GM19468 (cell line): ENCODE data around the gene DYRK1A.
"Not testable (repeated sequence)": the region's sequence is repeated elsewhere in the genome, so short reads cannot be mapped to it uniquely, and the experiment has no call there.

Experiments
- ATAC-seq: cut with Tn5 transposase; IDR thresholded peaks from one replicate; pipeline ENCODE4 v1.9.1; 2021; ENCODE audit warnings: mild to moderate bottlenecking, moderate library complexity, moderate number of reproducible peaks; ENCODE audit not compliant: unreplicated experiment; ENCODE audit errors: extremely low read depth

The DYRK1A gene

DNA sequence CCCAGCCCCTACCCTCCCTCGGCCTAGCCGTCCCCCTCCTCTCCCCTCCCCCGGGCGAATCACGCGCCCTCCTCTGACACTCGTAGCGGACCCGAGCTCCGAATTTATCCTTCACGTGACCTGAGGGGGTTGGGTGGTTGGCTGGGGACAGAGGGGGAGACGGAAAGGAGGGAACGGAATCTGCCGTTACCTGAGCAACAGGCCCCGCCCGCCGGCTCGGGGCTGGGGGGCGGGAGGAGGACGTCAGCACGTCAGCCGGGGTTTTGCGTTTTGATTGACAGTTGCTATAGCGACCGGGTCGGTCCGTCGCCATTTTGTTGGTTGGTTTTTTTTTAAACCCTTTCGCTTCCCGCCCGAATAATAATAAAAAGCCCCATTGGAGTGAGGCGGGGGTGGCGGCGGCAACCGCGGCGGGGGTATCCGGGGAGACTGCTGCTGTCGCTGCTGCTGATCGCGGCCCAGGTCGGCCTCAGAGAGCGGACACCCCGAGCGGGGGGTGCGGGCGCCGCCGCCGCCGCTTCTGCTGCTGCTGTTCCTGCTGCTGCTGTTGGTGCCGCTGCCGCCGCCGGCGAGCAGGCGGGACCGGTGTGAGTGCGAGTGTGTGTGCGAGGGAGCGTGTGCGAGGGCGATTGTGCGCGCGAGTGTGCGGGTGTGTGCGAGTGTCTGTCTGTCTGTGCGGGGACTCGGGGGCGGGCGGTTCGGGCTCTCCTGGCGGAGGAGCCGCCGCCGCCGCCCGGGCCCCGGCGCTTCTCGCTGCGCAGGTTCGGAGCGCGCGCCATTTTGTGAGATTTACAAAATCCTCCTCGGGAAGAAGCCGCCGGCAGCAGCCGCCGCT, at the start of gene DYRK1A:
Gene DYRK1A (plus strand): TSS at position 292 of the 835 bp plus-strand sequence. CDS start 53,602 bp downstream, outside the sequence.
- ATAC-seq = peak; percentile 62

DNA sequence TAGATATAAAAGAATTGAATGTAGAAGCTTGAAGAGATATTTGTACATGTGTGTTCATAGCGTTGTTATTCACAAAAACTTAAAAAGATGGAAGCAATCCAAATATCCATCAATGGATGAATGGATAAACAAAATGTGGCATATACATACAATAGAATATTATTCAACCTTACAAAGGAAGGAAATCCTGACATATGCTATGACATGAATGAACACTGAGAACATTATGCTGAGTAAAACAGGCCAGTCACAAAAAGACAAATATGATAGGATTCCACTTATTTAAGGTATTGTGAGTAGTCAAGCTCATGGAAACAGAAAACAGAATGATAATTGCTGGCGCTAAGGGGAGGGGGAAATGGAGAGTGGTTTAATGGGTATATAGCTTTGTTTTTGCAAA, 47.0 kb upstream of the DYRK1A start:
- ATAC-seq = no peak

DNA sequence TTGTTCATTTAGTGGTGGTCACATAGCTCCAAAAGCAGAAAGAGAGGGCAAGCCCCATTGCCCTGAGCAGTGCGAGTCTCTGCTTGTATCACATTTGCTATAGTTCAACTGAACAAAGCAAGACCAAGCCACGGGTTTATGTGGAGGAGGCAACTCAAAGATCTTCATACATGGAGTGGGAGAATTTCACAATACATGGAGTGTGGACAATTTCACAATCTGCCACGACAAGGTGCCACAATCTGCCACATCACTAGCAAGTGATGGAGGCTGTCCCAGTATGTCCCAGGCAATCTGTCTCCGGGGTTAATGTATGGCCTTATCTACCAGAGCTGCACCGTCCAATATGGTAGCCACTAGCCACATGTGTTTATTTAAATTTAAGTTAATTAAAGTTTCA, 44.5 kb upstream of the DYRK1A start:
- ATAC-seq = no peak

DNA sequence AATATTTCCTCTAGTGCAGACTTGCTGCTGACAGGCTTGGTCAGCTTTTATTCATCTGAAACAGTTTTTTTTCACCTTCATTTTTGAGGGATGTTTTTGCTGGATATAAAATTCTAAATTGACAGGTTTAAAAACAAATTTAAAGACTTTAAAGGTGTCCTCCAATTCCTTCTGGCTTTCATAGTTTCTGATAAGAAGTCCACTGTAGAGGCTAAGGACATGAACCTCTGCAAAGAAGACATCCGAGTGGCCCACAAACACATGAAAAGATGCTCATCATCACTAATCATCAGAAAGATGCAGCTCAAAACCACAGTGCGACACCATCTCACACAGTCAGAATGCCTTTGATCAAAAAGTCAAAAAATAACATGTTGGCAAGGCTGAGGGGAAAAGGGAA, 42.0 kb upstream of the DYRK1A start:
- no peak for ATAC-seq

DNA sequence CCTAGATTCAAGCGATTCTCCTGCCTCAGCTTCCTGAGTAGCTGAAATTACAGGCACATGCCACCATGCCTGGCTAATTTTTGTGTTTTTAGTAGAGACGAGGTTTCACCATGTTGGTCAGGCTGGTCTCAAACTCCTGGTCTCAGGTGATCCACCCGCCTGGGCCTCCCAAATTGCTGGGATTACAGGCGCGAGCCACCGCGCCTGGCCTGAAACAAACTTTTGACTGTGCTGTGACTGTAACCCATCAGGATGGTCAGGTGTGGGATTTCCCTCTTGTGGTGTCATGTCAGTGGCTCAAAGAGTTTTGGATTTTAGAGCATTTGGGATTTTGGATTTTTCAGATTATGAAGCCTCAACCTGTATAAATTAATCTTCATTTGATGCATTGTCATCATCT, 38.4 kb upstream of the DYRK1A start:
- ATAC-seq = not testable (repeated sequence)

DNA sequence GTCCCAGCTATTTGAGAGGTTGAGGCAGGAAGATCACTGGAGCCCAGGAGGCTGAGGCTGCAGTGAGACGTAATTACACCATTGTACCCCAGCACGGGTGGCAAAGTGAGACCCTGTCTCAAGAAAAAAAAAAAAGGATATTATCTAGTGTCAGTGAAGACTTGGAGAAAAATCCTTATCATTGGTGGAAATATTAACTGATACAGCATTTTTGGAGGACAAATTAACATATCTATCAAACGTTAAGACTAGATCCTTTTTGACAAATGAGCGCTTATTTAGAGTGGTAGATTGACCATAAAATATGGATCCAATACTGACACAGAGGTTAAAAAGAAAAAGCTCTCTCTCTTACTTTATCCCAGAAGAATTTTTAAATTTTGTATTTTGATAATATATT, 35.2 kb upstream of the DYRK1A start:
- ATAC-seq = no peak

DNA sequence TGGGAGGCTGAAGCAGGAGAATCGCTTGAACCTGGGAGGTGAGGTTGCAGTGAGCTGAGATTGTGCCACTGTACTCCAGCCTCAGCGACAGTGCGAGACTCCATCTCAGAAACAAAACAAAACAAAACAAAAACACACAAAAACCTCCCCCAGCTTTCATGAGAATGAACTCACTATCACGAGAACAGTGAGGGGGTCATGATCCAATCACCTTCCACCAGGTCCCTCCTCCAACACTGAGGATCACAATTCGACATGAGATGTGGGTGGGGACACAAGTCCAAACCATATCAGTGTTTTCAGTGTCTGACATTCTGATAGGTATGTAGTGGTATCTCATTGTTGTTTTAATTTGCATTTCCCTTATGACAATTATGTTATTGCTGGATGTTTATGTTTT, 31.5 kb upstream of the DYRK1A start:
- no peak for ATAC-seq

DNA sequence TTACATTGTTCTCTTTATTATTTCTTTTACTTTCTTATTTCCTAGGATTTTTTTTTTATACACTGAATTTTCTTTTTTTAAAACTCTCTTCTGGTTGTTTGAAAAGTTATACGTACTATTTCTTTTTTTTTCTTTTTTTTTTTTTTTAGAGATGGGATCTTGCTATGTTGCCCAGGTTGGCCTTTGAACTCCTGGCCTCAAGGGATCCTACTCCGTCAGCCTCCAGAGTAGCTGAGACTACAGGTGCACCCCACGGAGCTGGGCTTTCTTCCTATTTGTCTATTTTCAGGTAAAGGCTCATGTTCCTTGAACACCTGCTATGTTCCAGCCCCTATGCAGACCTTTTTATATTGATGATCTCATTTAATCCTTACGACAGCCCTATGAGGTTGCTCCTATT, 29.4 kb upstream of the DYRK1A start:
- no peak for ATAC-seq

DNA sequence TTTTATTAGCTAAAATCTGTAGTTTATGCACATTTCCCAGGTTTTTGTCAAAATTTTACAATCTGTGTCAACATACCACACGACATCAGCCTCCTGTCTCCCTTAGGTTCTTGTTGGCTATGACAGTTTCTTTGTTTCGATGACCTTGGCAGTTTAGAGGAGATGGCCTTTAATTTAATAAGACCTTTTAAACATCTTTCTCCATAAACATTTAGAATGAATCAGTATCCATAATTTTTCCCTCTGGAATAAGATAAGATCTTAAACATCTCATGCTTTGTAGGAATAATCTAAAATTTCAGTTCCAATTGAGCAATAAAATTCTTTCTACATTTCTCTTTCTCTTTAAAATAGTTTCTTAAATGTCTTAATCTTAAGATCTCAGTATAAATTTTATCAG, 28.7 kb upstream of the DYRK1A start:
- no peak for ATAC-seq

DNA sequence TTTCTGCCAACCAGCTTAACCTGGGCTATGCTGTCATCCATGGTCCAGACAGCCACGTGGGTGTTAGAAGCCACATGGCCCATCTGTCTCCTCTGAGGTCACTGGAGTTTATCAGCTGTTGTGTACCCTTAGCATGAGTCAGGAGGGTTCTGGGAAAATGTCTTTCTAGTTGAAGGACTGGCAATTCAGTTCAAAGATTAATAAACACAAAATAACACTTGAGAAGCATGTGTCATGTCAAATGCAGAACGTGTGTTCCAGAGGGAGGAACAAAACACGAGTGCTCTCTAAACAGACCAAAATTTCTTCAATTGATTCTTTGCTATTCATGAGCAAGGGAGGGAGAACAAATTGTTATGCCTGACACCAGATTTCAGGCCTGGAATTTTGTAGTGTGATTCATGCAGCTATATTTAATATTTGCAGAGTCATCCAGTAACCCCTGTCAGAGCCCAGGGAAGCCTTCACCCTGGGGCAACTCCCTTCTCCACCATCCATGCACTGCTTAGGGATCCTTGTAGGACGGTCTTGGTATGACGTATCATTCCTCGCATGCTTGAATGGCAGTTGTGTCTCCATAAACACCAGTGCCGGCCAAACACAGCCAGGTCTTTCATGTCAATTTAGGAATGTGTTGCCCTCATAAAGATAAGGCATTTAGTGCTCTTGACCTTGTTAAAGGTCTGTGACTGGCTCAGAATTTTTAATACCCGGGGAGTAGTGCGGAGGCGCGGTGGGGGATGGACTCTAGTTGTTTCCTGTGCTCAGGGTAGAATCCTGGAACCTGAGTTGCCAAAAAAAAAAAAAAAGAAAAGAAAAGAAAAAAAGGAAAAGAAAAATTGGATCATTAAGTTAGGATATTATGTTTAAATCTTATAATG, 27.7 kb upstream of the DYRK1A start:
- ATAC-seq = no peak

DNA sequence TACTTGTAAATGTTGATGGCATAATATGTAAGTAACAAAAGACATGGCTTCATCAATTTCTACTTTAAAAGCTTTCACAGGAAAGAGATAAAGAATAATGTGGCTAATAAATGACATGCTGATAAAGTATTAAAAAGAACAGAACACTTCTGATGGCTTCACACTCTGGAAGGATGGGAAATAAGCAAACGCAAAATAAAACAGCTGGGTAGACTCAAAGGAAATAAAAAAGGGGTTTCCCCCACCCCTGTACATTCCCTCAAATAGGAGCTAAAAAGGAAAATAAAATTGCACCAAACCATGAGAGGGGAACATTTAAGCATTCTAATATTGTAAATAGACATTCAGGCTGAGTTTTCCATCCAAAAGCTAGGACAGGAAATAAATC, 27.0 kb upstream of the DYRK1A start:
- no peak for ATAC-seq

DNA sequence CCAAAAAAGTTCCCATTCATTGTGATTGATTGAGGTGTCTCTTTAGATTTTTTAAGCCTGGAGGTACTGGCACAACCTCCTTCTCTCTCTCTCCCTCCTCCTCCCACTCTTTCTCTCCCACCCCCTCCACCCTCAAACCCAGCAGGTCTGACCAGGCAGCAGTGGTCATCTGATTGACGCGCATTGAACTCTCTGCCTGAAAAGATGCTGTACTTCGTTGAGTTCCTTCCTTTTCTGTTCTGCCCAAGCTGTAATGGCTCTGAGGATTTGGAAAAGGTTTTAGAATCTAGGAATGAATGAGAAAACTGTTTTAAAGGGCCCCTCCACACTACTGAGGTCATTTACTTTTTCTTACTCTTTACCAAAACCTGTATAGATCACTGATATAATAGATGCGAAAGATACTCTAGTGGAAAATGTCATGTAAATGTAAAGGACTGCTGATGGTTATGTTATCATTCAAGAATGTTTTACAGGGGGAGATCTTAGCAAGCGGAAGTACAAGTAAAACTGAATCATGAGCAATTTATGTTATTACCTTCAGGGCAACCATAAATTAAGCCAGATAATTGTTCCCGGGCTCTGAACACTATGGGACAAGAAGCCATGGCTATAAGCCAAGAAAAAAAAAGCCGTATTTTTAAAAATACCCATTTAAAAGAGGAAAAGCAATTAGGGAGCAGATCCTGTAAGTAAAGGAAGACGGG, 25.2 kb upstream of the DYRK1A start:
- no peak for ATAC-seq

DNA sequence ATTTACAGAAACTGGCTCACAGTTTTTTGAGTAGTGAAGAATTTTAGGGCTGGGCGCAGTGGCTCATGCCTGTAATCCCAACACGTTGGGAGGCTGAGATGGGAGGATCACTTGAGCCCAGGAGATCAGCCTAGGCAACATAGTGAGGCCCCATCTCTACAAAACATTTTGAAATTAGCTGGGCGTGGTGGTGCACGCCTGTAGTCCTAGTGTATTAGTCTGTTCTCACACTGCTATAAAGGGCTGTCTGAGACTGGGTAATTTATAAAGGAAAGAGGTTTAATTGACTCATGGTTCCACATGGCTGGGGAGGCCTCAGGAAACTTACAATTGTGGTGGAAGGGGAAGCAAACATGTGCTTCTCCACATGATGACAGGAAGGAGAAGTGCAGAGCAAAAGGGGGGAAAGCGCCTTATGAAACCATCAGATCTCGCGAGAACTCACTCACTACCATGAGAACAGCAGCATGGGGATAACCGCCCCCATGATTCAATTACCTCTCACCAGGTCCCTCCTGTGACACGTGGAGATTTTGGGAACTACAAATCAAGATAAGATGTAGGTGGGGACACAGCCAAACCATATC, 24.4 kb upstream of the DYRK1A start:
- ATAC-seq = no peak

DNA sequence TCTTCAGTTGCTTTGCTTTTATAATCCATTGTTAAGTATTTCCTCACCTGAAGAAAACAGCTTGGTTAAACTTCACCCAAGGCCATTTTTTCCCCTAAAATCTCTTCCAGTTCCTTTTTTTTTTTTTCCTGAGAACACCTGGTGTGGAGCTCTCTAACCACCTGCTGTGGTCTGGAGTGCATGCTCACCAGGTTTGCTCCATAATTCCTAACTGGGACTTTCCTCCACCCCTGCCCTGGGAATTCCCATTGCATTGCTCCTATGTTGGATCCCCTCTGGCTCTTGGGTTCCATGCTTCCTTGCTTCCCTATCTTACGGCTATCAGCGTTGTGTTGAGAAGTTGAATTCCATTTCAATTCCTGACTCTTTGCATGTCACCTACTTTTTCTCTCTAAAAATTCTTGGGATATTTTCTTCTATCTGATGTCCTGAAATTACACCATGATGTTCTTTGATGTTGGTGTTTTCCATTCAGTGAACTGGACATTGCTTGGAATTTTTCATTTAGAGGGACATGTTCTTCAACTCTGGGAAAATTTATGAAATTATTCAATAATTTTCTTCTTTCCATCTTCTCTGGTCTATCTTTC, 19.6 kb upstream of the DYRK1A start:
- ATAC-seq = no peak

DNA sequence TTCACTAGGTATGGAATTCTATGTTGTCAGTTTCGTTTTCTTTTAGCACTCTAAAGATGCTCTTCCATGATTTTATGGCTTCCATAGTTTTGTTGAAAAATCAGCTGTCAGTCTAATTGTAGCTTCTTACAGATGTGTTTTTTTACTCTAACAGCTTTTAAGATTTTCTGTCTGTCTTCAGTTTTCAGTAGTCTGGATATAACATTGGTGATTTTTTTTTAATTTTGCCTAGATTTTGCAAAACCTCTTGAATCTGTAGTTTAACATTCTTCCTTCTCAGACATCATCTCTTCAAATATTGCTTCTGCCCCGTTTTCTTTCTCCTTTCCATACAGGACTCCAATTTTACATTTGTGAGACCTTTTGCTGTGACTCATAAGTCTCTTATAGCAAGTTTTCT, 17.9 kb upstream of the DYRK1A start:
- no peak for ATAC-seq

DNA sequence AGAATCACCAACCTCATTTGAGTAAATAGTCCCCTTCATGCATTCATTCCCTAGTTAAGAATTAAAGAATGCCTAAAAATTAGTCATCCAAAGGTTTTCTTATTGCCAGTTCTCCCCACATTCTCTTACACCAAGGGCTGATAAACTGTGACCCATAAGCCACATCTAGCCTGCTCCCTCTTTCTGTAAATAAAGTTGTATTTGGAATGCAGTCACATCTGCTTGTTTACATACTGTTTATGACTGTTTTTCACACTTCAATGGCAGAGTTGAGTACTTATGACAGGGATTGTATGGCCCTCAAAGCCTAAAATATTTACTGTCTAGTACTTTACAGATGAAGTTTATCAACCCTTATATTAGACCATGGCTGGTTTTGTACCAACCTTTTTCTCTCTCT, 16.1 kb upstream of the DYRK1A start:
- no peak for ATAC-seq

DNA sequence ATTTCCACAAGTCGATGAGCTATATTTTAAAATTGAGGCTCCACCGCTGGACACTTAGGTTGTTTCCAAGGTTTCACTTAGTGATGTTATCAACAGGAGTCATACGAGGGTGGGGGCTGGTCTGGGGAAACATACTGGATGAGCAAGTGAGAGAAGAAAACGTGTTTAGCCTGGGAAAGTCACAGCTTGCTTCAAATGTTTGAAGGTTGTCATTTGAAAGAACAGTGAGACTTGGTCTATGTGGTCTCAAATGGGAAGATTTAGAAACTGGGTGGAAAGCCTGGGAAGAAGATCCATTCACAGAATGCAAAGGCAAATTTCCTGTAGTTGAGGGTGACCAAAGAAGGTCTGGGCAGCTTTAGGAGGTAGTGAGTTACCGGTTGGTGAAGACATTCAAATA, 9.9 kb upstream of the DYRK1A start:
- ATAC-seq = no peak

DNA sequence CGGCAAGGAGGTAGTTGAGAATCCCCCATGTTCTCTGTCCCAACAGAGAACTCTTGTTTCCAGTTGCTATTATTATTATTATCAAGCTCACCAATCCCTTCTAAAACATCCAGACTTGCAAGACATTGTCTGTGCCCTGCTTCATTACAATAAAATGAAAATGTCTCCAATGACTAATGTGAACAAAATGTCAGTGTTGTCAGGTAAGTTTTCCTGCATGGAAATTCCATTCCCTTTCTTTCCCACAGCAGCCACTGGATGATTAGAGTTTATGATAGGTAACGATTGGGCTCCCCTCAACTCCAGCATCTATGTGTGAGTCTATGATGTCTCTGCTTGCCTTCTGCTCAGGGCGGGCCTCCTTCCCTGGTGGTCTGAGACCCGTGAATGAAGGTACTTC, 8.9 kb upstream of the DYRK1A start:
- ATAC-seq = no peak

DNA sequence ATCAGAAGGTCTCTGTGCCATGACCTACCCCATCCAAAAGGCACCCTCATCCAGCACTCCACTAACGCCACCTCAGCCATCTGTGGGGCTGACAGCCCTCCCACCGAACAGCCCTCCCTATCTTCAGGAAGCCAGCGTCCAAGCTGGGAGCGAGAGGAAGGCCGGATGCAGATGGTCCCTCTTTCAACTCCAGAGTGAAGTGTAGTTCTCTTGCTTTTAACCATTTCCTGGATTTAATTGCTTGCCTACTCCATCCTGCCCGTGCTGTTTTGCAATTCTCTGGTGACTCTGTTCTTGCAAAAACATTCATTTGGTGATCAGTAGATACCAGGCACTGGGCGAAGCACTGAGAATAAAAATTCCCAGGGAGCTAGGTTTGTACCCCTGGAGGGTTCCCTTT, 8.2 kb upstream of the DYRK1A start:
- ATAC-seq = no peak

DNA sequence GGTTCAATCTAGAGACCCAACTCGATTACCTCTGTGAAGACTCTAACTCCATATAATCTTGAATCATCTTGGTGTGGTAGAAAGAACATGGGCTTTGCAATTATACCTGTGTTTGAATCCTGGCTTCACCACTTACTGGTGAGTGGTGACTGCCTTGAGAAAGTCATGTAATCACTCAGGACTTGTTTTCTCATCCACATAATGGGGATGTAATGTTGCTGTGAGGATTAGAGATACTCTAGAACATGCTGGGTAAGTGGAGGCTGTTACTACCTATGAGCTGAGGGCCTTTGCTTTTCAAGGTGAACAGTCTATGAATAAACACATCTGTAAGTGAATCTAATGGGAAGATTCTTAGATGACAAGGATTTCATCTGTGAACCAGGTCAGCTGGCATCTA, 2.6 kb upstream of the DYRK1A start:
- ATAC-seq = no peak
